ENCODE measurements around the gene FARS2. TPM values are rescaled to one million over a fixed set of nuclear protein-coding genes. Genes with fewer than 3 reads are reported as not detected.

The FARS2 gene
- total RNA-seq, 1 experiment from 2014 or later = 17.8 TPM

DNA sequence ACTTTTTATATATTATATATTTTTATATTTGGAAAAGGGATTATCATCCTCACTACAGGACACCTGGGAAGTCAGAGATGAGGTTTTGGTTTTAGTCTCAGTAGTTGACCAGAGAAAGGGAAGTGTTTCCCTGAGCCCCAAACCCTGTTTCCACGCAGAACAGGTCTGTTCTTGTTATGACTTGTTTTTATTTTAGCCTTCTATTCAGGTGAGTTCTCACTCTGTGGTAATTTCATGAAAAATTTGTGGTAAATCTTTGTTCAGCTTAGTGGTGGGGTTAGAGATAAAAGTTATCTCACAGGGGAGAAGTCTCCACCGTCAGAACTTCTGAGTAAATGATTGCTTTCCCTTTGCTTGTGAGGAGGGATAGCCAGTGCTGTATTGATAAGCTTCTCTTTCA lies 224.9 kb downstream of the FARS2 start:
- intact Hi-C loops (cut with micrococcal nuclease; ENCODE audit: unreplicated experiment) = no loop called here
- Histone ChIP-seq H3K4me1 (ENCODE audit: insufficient read depth, low read length, poor library complexity, severe bottlenecking) (no peaks in the 10 kb centered on the region), H3K9me3 (ENCODE audit: low read depth, low read length, poor library complexity, severe bottlenecking) (no peaks in the 10 kb centered on the region), H3K36me3 (ENCODE audit: insufficient read depth, low read length, poor library complexity, severe bottlenecking) (no peaks in the 10 kb centered on the region), H3K27me3 (replicated peaks; ENCODE audit: insufficient read depth, low read depth, low read length, poor library complexity) (no peaks in the 10 kb centered on the region), H3K27ac (ENCODE audit: low read depth, low read length, poor library complexity, severe bottlenecking) (no peak overlapping the region), H3K4me3 (ENCODE audit: low read depth, low read length, poor library complexity, severe bottlenecking) (no peak overlapping the region)
- no TSS peak for BruUV-seq (replicated peaks)
- POLR2A ChIA-PET (ENCODE audit: low non-redundant PET) = no interaction called here
- CTCF ChIA-PET = no interaction called here
- no peak for TF ChIP-seq EZH2 (IDR thresholded peaks at IDR 0.05; ENCODE audit: borderline replicate concordance, low read depth, low read length, poor library complexity, severe bottlenecking)
- TF ChIP-seq CTCF (conservative IDR thresholded peaks at IDR 0.05; ENCODE audit: low read depth, low read length) = no peak
- DNase-seq (ENCODE audit: low spot score) = no peak

GRCh38 chr6:5490501-5491069 lies 229.3 kb downstream of the FARS2 start:
- Histone ChIP-seq H3K36me3 (ENCODE audit: insufficient read depth, low read length, poor library complexity, severe bottlenecking) (no peaks in the 10 kb centered on the region), H3K27me3 (replicated peaks; ENCODE audit: insufficient read depth, low read depth, low read length, poor library complexity) (no peaks in the 10 kb centered on the region), H3K4me1 (ENCODE audit: insufficient read depth, low read length, poor library complexity, severe bottlenecking) (peaks cover 7% of the 10 kb centered on the region), H3K27ac (ENCODE audit: low read depth, low read length, poor library complexity, severe bottlenecking) (no peak overlapping the region), H3K9me3 (ENCODE audit: low read depth, low read length, poor library complexity, severe bottlenecking) (no peaks in the 10 kb centered on the region), H3K4me3 (ENCODE audit: low read depth, low read length, poor library complexity, severe bottlenecking) (no peak overlapping the region)
- CTCF ChIA-PET = no interaction called here
- DNase-seq (ENCODE audit: low spot score) = no peak
- POLR2A ChIA-PET (ENCODE audit: low non-redundant PET) = no interaction called here
- TF ChIP-seq CTCF (conservative IDR thresholded peaks at IDR 0.05; ENCODE audit: low read depth, low read length) = no peak
- no peak for TF ChIP-seq EZH2 (IDR thresholded peaks at IDR 0.05; ENCODE audit: borderline replicate concordance, low read depth, low read length, poor library complexity, severe bottlenecking)
- intact Hi-C loops (cut with micrococcal nuclease; ENCODE audit: unreplicated experiment) = no loop called here
- no TSS peak for BruUV-seq (replicated peaks)

DNA sequence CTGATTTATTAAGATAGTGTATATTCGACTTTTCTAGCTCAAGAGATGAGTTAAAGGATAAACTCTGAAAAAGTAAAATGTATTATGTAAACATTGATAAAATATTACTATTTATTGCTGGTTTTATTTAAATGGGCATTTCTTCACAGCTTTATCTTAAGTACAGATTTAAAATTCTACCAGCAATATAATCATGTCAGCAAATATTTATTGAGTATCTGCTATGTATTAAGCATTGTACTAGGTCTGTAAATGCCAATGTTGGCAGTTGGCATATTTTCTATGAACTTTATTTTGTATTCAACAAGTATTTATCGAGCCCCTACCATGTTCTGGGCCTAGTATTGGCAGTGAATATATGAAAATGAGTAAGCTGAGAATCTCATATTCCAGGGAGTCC lies 231.0 kb downstream of the FARS2 start:
- BruUV-seq (replicated peaks) = no TSS peak
- intact Hi-C loops (cut with micrococcal nuclease; ENCODE audit: unreplicated experiment) = no loop called here
- Histone ChIP-seq H3K27me3 (replicated peaks; ENCODE audit: insufficient read depth, low read depth, low read length, poor library complexity) (no peaks in the 10 kb centered on the region), H3K36me3 (ENCODE audit: insufficient read depth, low read length, poor library complexity, severe bottlenecking) (no peaks in the 10 kb centered on the region), H3K9me3 (ENCODE audit: low read depth, low read length, poor library complexity, severe bottlenecking) (no peaks in the 10 kb centered on the region), H3K4me1 (ENCODE audit: insufficient read depth, low read length, poor library complexity, severe bottlenecking) (peaks cover 24% of the 10 kb centered on the region), H3K27ac (ENCODE audit: low read depth, low read length, poor library complexity, severe bottlenecking) (no peak overlapping the region), H3K4me3 (ENCODE audit: low read depth, low read length, poor library complexity, severe bottlenecking) (no peak overlapping the region)
- TF ChIP-seq CTCF (conservative IDR thresholded peaks at IDR 0.05; ENCODE audit: low read depth, low read length) = no peak
- no peak for TF ChIP-seq EZH2 (IDR thresholded peaks at IDR 0.05; ENCODE audit: borderline replicate concordance, low read depth, low read length, poor library complexity, severe bottlenecking)
- ChIA-PET POLR2A (ENCODE audit: low non-redundant PET) (no interaction called here), CTCF (no interaction called here)
- no peak for DNase-seq (ENCODE audit: low spot score)

All from A673 (cell line).